IPS DF 4.7 (cell line): ENCODE data around the gene FGD6.
"Not testable (repeated sequence)": the region's sequence is repeated elsewhere in the genome, so short reads cannot be mapped to it uniquely, and the experiment has no call there.

Experiments used
- DNase-seq: peaks from one replicate; pipeline ENCODE4 v3.0.0-alpha.2; 2013; ENCODE audit warnings: low spot score; ENCODE audit errors: extremely low read depth

FGD6 gene

GRCh38 chr12:95217377-95218149 is at the start of gene FGD6, which contains the start of gene VEZT:
TSS of gene FGD6 (minus strand) at chr12:95217467. CDS start at chr12:95217240, 227 bp downstream.
TSS of gene VEZT (plus strand) at chr12:95217807. CDS start at chr12:95217851, 44 bp downstream.
- peak; percentile 99 for DNase-seq

DNA sequence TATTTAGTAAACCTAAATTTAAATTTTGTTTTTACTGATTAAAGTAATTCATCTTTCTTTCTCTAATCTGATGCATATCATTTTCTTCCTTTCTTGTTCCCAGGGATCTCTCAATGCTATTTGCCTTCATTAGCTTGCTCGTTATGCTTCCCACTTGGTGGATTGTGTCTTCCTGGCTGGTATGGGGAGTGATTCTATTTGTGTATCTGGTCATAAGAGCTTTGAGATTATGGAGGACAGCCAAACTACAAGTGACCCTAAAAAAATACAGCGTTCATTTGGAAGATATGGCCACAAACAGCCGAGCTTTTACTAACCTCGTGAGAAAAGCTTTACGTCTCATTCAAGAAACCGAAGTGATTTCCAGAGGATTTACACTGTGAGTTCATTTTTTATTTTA is 49.0 kb upstream of the FGD6 start:
- no peak for DNase-seq

DNA sequence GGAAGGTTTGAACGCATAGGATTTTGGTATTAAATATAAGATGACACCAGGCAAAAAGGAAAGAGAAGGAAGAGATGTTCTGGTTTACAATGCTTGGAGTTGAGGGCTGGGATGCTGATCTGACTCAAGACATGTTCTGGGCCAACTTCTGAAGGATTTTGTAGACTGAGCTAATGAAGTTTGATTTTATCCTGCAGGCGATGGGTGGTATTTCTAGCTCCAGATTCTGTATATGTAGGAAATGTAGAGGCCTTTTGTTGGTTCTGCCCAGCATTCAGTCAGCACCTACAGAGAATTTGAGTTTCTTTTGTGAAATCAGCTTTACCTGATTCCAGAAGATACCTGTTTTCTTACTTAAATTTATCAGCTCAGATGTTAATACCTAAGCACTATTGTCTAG is 48.5 kb upstream of the FGD6 start:
- DNase-seq = no peak

DNA sequence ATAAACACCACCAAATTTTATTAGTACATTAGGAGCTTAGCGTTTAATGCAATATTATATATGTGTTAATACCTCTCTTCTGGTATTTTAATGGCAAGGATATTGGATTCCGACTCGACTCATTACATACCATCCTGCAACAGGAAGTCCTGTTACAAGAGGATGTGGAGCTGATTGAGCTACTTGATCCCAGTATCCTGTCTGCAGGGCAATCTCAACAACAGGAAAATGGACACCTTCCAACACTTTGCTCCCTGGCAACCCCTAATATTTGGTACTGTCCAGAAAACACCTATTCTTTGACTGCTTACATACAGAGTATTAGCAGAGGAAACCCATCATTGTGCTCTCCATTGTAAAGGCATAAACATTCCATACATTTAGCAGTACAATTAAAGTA is 45.5 kb upstream of the FGD6 start:
- DNase-seq = no peak

- DNase-seq = no peak
Measured at GRCh38 chr12:95261109-95261508, 43.8 kb upstream of the FGD6 start.

DNA sequence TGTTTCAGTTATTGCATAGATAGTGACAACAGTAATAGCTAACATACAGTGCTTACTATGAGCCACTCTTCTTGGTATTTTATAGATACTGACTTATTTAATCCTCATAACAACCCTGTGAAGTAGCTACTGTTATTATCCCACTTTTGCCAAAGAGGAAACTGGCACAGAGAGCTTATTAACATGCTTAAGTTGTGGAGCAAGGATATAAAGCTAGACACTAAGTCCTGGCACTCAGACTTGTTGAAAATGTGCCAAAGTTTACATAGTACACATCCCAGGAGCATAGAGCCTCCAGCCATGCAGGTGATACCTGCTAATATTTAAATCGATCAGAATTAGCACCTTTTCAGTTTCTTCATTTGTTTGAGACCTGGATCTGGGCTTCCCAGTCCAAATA is 42.1 kb upstream of the FGD6 start:
- DNase-seq = no peak

DNA sequence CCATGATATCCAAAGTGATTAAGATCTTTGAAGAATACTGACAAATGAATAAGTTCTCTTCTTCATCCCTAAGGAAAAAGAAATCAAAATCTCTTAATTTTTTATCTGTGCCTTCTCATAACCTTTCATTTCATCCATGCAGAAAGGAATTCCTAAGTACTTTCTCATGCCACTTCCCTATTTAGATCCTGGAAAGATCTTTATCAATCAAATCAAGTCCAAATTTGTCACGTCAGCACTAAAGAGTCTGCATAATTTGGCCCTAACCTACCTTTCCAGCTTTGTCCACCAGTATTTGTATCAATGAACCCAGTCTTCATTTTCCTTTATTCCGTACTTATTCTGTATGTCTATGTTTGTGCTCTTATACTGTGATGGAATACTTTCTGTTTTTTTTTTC is 41.5 kb upstream of the FGD6 start:
- DNase-seq = no peak

DNA sequence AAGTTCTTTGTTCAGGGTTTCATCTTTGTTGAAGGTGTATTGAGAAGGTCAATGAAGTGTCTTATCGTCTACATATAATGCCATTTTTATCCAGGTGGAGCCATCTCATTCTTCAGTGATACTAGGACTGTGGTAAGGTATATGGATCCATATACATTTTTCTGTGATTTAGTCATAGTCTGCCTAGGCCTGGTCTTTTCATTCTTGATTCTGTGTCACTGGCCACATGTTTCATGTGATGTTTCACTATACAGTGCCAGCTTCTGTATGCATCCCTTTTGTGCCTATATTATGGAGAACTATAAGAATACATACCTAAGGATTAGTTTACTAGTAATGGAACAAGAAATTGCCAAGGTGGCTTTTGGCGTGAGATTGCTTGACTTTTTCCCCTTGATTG is 40.9 kb upstream of the FGD6 start:
- DNase-seq = no peak

GRCh38 chr12:95257541-95257940 is 40.3 kb upstream of the FGD6 start:
- peak; percentile 7 for DNase-seq

DNA sequence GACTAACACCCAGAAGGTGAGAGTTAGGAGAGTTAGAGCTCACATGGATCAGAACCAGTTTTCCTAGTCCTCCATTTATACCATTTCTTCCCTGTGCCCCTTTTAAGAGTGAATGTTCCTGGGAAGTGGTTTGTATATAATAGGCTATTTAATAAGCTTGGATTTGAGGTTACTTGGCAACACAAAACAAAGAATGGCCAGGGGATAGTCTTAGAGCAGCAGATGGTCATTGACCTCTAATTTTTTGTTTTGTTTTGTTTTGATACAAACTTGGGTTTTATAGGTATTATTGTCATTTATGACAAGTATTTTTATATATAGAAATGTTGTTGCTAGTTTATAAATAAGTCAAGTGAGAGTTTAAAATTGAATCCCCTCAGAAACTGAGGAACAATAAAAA is 36.1 kb upstream of the FGD6 start:
- DNase-seq = no peak

GRCh38 chr12:95248604-95249360 is 31.5 kb upstream of the FGD6 start:
- no peak for DNase-seq

DNA sequence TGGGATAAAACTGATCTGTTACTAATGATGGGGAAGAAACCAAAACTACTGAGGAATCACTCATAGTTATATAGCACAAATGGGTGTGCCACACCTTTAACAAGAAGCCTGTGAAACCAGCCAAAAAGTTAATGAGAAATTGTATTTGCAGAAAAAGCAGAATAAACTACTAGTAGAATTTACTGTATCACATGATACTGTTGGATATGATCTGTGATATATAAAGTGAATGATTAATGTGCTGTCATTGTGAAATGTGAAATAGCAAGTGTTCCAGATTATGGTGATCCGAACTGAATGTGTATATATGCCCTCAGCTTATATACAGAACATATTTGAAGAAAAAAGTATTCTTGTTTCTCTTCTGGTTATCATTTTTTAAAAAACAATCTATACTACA is 30.8 kb upstream of the FGD6 start:
- DNase-seq = no peak

DNA sequence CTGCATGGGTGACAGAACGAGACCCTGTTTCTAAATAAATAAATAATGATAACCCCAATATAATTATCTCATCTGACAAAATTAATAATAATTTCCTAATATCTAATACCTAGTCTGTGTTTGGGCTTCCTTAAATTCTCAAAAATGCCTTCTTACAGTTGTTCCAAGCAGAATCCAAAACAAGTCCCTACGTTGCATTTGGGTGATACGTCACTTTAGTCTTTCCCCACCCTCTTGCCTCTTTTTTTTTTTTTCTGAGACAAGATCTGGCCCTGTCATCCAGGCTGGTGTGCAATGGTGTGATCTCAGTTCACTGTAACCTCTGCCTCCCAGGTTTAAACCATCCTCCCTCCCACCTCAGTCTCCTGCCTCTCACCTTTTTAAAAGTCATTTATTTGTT is 27.1 kb upstream of the FGD6 start:
- DNase-seq = no peak

DNA sequence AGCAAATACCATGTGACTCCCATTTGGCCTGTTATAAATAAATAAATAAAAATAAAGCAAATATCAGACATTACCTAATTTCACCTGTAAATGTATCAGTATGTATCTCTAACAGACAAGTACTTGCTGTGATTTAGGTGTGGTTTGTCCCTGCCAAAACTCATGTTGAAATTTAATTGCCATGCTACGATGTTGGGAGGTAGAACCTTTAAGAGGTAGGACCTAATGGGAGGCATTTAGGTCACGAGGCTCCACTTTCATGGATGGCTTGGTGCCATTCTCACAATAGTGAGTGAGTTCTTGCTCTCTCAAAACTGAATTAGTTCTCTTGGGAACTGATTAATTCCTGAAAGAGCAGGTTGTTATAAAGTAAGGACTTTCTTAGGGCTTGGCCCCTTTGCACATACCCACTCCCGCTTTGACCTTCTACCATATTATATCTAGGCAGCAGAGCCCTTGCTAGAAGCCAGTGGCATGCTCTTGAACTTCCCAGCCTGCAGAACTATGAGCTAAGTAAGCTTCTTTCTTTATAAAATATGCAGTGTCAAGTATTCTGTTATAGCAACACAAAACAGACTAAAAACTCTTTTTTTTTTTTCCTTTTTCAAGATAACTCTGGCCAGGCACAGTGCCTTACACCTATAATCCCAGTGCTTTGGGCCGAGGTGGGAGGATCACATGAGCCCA is 26.4 kb upstream of the FGD6 start:
- DNase-seq = no peak

DNA sequence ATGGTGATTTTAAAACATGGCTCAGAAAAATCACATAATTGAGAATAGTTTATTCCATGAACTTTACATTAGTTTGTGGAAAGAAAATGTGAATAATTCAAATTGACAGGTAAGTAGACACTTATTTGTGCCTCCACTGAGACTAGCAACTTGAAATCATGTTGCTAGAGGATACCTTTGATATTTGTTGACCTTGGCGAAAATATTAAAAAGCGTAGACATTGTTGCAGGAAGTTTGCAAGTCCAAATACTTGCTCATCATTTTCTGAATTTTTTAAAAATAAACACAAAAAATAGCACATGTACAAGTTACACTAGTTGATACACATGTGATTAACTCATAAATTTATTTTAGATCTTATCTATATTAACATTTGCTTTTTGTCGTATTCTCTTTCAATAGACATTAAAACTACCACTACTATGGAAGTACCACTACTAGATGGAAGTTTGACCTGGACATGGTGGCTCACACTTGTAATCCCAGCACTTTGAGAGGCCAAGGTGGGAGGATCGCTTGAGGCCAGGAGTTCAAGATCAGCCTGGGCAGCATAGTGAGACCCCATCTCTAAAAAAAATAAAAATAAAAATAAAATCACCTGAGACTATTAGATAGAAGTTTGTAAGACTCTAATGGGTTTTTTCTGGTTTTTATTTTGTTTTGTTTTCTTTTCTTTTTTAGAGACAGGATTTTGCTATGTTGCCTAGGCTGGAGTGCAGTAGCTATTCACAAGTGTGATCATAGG is 24.7 kb upstream of the FGD6 start:
- no peak for DNase-seq

- not testable (repeated sequence) for DNase-seq
Measured at GRCh38 chr12:95241138-95241537, 23.9 kb upstream of the FGD6 start.

GRCh38 chr12:95240556-95240955 is 23.3 kb upstream of the FGD6 start:
- DNase-seq = no peak

DNA sequence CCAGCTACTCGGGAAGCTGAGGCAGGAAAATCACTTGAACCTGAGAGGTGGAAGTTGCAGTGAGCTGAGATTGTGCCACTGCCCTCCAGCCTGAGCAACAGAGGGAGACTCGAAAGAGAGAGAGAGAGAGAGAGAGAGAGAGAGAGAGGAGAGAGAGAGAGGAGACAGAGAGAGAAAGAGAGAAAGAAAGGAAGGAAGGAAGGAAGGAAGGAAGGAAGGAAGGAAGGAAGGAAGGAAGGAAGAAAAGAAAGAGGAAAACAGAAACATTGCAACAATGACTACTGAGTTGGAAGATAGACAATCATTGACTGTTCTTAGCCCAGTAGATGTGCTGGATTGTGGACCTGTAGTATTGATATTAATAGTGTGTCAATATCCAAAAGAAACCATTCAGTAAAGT is 22.6 kb upstream of the FGD6 start:
- not testable (repeated sequence) for DNase-seq

GRCh38 chr12:95239216-95239615 is 21.9 kb upstream of the FGD6 start:
- DNase-seq = no peak

- DNase-seq = no peak
Measured at GRCh38 chr12:95238150-95238549, 20.9 kb upstream of the FGD6 start.

DNA sequence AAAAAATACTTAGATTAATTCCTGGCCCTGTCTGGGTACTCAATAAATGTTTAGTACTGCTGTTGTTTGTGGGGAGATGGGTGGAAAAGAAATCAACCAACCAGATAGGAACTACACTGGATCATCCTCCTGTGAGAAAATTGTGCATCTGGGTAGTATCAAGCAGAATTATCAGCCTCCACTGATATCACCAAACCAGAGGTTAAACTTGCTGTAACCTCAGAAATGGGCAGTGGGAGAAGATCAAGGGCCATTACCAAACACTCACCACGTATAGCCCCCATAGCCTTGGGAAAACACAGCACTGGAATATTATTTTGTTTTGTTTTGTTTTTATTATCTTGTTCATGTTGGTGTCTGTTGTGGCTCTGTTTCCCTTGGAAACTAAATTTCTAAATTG is 20.0 kb upstream of the FGD6 start:
- DNase-seq = no peak
